GM19193 (cell line): ENCODE measurements around the gene EIF4E2.

ENCODE experiments used
- POLR2A ChIP-seq: IDR thresholded peaks from 4 replicates; pipeline ENCODE4 v1.6.1; 2011; ENCODE audit not compliant: insufficient read depth, insufficient read length; ENCODE audit errors: extremely low read depth

EIF4E2 gene

GRCh38 chr2:232516551-232516950 lies 33.9 kb upstream of the EIF4E2 start:
- TF ChIP-seq POLR2A: no peak

- no peak for TF ChIP-seq POLR2A
These were observed 31.6 kb upstream of the EIF4E2 start for GRCh38 chr2:232518844-232519243.

GRCh38 chr2:232519581-232520438 lies 30.7 kb upstream of the EIF4E2 start, which contains the start of gene PRSS56:
Gene PRSS56 (plus strand): TSS chr2:232520388. CDS start chr2:232520599, 211 bp downstream.
- TF ChIP-seq POLR2A: no peak

- TF ChIP-seq POLR2A: no peak
These were observed 30.0 kb upstream of the EIF4E2 start for GRCh38 chr2:232520489-232520888.

- no peak for TF ChIP-seq POLR2A
These were observed 29.4 kb upstream of the EIF4E2 start for GRCh38 chr2:232521098-232521497.

- TF ChIP-seq POLR2A: no peak
These were observed 28.4 kb upstream of the EIF4E2 start for GRCh38 chr2:232521959-232522622.

- TF ChIP-seq POLR2A: no peak
These were observed 27.7 kb upstream of the EIF4E2 start for GRCh38 chr2:232522623-232523401.

- TF ChIP-seq POLR2A: no peak
These were observed 27.1 kb upstream of the EIF4E2 start for GRCh38 chr2:232523402-232523681.

GRCh38 chr2:232523682-232524597 lies 26.5 kb upstream of the EIF4E2 start:
- TF ChIP-seq POLR2A: no peak

- no peak for TF ChIP-seq POLR2A
These were observed 25.7 kb upstream of the EIF4E2 start for GRCh38 chr2:232524771-232525170.

- TF ChIP-seq POLR2A: no peak
These were observed 25.3 kb upstream of the EIF4E2 start for GRCh38 chr2:232525199-232525598.

- no peak for TF ChIP-seq POLR2A
These were observed 24.6 kb upstream of the EIF4E2 start, which contains the start of gene CHRND for GRCh38 chr2:232525791-232526371. Gene CHRND (plus strand): TSS chr2:232526160. CDS start chr2:232526216, 56 bp downstream.

GRCh38 chr2:232526372-232526941 lies 24.0 kb upstream of the EIF4E2 start:
- no peak for TF ChIP-seq POLR2A
